Large intestine (tissue), 3 donors: ENCODE measurements around the gene PSEN2. TPM values are rescaled to one million over a fixed set of nuclear protein-coding genes. Genes with fewer than 3 reads are reported as not detected.

Experiments used
- DNase-seq, 2 donors: peaks; one replicate each; pipeline versions ENCODE4 v3.0.0 to v3.0.0-alpha.2; 2013
- H3K27ac ChIP-seq: one replicate; pipeline ENCODE4 v1.5.1; 2013; ENCODE audit warnings: low read length
- H3K27me3 ChIP-seq: 2 replicates; pipeline ENCODE4 v1.6.1; 2013; ENCODE audit warnings: low read length; ENCODE audit not compliant: control insufficient read depth, insufficient read depth
- H3K36me3 ChIP-seq: 2 replicates; pipeline ENCODE4 v1.6.1; 2013; ENCODE audit warnings: low read length; ENCODE audit not compliant: control insufficient read depth, insufficient read depth
- H3K4me1 ChIP-seq: one replicate; pipeline ENCODE4 v1.6.1; 2013; ENCODE audit warnings: low read length; ENCODE audit not compliant: control insufficient read depth, insufficient read depth
- H3K4me3 ChIP-seq: one replicate; pipeline ENCODE4 v1.5.1; 2013; ENCODE audit warnings: low read length
- H3K9me3 ChIP-seq: one replicate; pipeline ENCODE4 v1.6.1; 2013; ENCODE audit warnings: mild to moderate bottlenecking, low read depth, low read length, moderate library complexity; ENCODE audit not compliant: control insufficient read depth
- WGBS: methylation state at CpG from one replicate; pipeline ENCODE4 v1.1.5; 2013; ENCODE audit warnings: low lambda C conversion rate; ENCODE audit not compliant: insufficient coverage; 5-methylcytosine and 5-hydroxymethylcytosine counted together
- polyA plus RNA-seq: library from polyadenylated mRNA; unstranded; fragments of 120-200 nt; gene quantifications from one replicate; pipeline ENCODE4 v1.2.1, GENCODE V29; 2013

Gene PSEN2
- polyA plus RNA-seq, 1 donor = 16.1 TPM

DNA sequence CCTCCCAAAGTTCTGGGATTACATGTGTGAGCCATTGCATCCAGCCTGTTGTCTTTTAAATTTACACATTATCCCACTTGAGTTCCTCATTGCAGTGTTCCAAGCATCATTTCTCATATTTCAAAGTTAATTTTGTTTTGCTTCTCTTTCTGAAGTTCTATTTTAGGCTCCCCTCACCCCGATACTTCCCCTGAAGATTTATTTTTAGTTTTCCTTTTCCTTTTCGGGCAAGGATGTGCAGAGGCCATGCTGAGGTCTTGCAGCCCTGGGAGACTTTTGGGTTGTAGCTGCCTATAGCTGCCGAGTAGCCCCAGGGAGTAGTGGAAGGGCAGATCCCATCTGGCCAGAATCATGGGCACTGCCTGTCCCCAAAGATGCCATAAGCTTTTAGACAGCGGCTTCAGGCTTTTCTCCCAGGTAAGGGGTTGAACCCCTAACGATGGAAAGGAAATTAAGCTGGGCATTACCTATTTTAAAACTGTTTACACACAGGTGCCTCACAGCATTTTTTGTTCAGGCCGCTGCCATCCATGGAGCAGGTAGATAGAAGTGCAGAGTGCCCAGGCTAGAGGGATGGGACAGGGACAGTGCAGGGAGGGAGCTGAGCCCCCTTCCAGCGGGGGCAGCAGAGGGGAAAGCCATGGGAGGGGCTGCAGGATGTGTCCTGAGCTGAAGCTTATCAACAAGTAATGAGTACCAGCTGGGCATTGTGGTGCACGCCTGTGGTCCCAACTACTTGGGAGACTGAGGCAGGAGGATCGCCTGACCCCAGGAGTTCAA, 15.9 kb downstream of the PSEN2 start:
- no peaks in the 10 kb centered on the region for H3K9me3 ChIP-seq
- peaks cover 32% of the 10 kb centered on the region for H3K36me3 ChIP-seq
- WGBS = 75% methylated on average over 1 of the region's 9 CpGs
- no peaks in the 10 kb centered on the region for H3K27me3 ChIP-seq
- DNase-seq = no peak
- H3K27ac ChIP-seq = no peak overlapping the region
- H3K4me3 ChIP-seq = no peak overlapping the region
- H3K4me1 ChIP-seq = peaks cover 12% of the 10 kb centered on the region

- no peaks in the 10 kb centered on the region for H3K27me3 ChIP-seq
- H3K4me1 ChIP-seq = peaks cover 11% of the 10 kb centered on the region
Observed at GRCh38 chr1:226887006-226887405, 16.6 kb downstream of the PSEN2 start.

GRCh38 chr1:226888021-226888420, 17.6 kb downstream of the PSEN2 start:
- H3K27ac ChIP-seq = no peak overlapping the region
- no peak overlapping the region for H3K4me3 ChIP-seq
- peaks cover 6% of the 10 kb centered on the region for H3K4me1 ChIP-seq
- DNase-seq = no peak
- no peaks in the 10 kb centered on the region for H3K9me3 ChIP-seq
- peaks cover 36% of the 10 kb centered on the region for H3K36me3 ChIP-seq
- WGBS = no CpG with 5 or more reads among the region's 8 CpGs
- no peaks in the 10 kb centered on the region for H3K27me3 ChIP-seq

More at GRCh38 chr1:226887006-226887405, 16.6 kb downstream of the PSEN2 start:
- H3K36me3 ChIP-seq = peaks cover 36% of the 10 kb centered on the region
- no CpG with 5 or more reads among the region's 6 CpGs for WGBS
- H3K4me3 ChIP-seq = no peak overlapping the region
- DNase-seq = no peak
- H3K9me3 ChIP-seq = no peaks in the 10 kb centered on the region
- H3K27ac ChIP-seq = no peak overlapping the region

- Histone ChIP-seq H3K27me3 (no peaks in the 10 kb centered on the region), H3K9me3 (no peaks in the 10 kb centered on the region), H3K36me3 (peaks cover 36% of the 10 kb centered on the region), H3K4me1 (no peaks in the 10 kb centered on the region), H3K4me3 (no peak overlapping the region), H3K27ac (no peak overlapping the region)
- DNase-seq = no peak
- WGBS = no CpG with 5 or more reads among the region's 8 CpGs
Observed at GRCh38 chr1:226888816-226889215, 18.4 kb downstream of the PSEN2 start.

- no peaks in the 10 kb centered on the region for H3K4me1 ChIP-seq
- no peak overlapping the region for H3K4me3 ChIP-seq
- no peaks in the 10 kb centered on the region for H3K27me3 ChIP-seq
- H3K36me3 ChIP-seq = peaks cover 42% of the 10 kb centered on the region
- H3K27ac ChIP-seq = no peak overlapping the region
- H3K9me3 ChIP-seq = no peaks in the 10 kb centered on the region
- DNase-seq = no peak
- WGBS = no CpG with 5 or more reads among the region's 12 CpGs
Observed at GRCh38 chr1:226889616-226890330, 19.4 kb downstream of the PSEN2 start.

- no peaks in the 10 kb centered on the region for H3K4me1 ChIP-seq
- WGBS = no CpG with 5 or more reads among the region's 22 CpGs
- no peak overlapping the region for H3K27ac ChIP-seq
- no peak for DNase-seq
- H3K9me3 ChIP-seq = no peaks in the 10 kb centered on the region
- no peak overlapping the region for H3K4me3 ChIP-seq
- peaks cover 45% of the 10 kb centered on the region for H3K36me3 ChIP-seq
- no peaks in the 10 kb centered on the region for H3K27me3 ChIP-seq
Observed at GRCh38 chr1:226890331-226891108, 20.1 kb downstream of the PSEN2 start.

DNA sequence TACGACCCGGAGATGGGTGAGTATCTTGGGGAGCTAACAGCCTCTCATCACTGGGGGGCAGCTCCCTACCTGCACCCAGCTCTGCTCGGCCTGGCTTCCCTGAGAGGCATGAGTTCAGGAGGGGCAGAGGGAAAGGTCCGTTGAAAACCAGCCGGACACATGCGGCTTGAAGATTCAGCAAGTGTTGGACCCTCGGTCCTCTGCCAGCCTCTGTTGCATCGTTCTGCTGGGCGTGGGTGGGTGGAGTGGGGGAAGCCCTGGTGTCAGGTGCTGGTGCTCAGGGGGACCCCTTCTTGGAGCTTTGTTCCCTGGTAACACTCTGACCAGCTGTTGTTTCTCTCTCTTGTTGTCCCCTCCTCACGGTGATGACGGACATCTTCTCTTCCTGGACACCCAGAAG, 20.9 kb downstream of the PSEN2 start:
- Histone ChIP-seq H3K4me1 (no peaks in the 10 kb centered on the region), H3K4me3 (no peak overlapping the region), H3K36me3 (peaks cover 41% of the 10 kb centered on the region), H3K27me3 (no peaks in the 10 kb centered on the region), H3K9me3 (no peaks in the 10 kb centered on the region), H3K27ac (no peak overlapping the region)
- no CpG with 5 or more reads among the region's 11 CpGs for WGBS
- no peak for DNase-seq

DNA sequence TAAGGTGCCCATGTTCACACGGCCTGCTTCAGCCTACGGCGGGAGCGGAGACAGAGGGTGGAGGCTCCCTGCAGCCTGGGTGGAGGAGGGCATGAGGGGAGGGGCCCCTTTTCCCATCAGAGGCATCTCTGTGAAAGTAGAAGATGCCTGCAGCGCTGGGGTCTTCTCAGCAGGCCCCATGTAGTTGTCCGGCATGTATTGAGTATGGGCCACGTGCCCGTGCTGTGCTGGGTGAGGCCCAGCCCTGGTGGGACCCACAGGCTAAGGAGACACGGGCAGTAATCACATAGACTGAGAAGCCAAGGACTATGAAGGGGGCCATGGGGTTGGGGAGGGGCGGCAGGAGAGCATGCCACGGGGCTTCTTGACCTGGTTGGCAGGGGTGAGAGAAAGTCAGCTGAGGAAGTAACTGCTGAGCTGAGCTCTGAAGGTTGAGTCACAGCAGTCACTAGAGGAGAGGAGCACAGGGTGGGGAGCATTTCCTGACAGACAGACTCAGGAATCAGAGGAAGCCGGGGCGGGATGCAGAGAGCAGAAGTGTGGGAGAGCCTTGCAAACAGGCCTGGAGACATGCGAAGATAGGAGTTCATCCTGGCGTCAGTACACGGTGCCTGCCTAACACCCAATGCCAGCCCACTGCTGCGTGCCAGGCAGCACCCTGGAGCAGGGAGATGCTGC, 21.6 kb downstream of the PSEN2 start:
- no CpG with 5 or more reads among the region's 17 CpGs for WGBS
- Histone ChIP-seq H3K36me3 (peaks cover 41% of the 10 kb centered on the region), H3K27ac (no peak overlapping the region), H3K27me3 (no peaks in the 10 kb centered on the region), H3K4me1 (no peaks in the 10 kb centered on the region), H3K4me3 (no peak overlapping the region), H3K9me3 (no peaks in the 10 kb centered on the region)
- DNase-seq = no peak

DNA sequence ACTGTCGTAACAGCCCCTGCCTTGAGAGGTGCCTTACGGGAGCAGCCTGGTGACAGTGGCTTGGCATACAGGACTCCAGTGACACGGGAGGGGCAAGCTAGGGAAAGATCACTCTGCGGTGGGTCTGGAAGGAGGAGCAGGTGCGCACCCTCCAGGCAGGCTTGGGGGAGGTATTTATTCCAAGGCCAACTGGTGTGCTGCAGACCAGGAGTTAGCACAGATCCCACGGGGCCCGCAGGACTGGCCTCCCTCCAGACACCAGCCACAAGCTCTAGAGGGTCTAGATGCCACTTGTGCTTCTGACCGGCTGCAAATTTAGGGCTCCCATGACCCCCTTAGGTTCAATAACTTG, 22.1 kb downstream of the PSEN2 start:
- no peak overlapping the region for H3K27ac ChIP-seq
- H3K9me3 ChIP-seq = no peaks in the 10 kb centered on the region
- H3K36me3 ChIP-seq = peaks cover 41% of the 10 kb centered on the region
- no peaks in the 10 kb centered on the region for H3K27me3 ChIP-seq
- WGBS = no CpG with 5 or more reads among the region's 8 CpGs
- DNase-seq = no peak
- H3K4me3 ChIP-seq = no peak overlapping the region
- no peaks in the 10 kb centered on the region for H3K4me1 ChIP-seq

DNA sequence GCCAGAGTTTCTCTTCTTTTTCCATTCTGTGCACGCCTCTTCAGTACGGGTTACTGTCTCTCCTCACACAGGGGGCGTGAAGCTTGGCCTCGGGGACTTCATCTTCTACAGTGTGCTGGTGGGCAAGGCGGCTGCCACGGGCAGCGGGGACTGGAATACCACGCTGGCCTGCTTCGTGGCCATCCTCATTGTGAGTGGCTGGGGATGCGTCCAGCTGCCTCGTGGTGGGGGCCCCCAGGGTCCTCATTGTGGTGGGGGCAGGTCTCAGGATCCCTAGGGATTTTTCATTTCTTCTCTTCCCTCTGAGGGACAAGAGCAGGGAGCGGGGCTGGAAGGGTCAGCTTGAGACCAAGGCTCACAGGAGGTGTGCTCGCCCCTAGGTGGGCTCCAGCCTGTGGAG, 23.5 kb downstream of the PSEN2 start:
- Histone ChIP-seq H3K4me3 (no peak overlapping the region), H3K36me3 (peaks cover 32% of the 10 kb centered on the region), H3K9me3 (no peaks in the 10 kb centered on the region), H3K27ac (no peak overlapping the region), H3K27me3 (no peaks in the 10 kb centered on the region), H3K4me1 (no peaks in the 10 kb centered on the region)
- no peak for DNase-seq
- WGBS = 100% methylated on average over 1 of the region's 13 CpGs
